Right kidney (tissue), 1 donor: ENCODE data around the gene OSBPL2.

ENCODE experiments used
- DNase-seq: peaks from one replicate; pipeline ENCODE4 v3.0.0-alpha.2; 2016

OSBPL2 gene

DNA sequence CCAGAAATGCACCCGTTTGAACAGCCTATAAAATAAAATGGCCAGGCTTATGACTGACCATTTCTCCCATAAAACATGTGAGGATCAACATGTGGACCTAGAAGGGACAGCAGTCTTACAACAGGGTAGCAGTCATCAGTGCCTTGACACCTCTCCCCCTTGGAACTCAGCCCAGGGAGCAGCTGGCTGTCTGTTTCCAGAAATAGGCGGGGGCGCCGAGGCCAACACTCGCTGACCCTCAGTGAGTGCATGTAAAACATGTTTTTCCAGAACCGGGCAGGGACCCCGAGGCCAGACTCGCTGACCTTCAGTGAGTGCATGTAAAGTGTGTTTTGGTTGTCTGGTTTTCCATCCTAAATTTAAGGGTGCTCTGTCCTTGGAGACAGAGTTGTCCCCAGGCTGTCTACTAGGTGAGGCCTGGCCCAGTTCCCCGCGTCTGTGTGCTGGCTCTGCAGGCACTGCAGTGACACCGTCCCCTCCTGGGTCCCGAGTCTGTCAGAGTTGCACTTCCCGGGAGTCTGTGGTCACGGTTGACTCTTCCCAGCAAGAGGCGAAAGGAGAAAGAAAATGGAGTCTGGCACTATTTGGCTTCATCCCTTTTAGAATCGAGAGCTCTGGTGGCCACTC lies 44.7 kb downstream of the OSBPL2 start:
- no peak for DNase-seq

DNA sequence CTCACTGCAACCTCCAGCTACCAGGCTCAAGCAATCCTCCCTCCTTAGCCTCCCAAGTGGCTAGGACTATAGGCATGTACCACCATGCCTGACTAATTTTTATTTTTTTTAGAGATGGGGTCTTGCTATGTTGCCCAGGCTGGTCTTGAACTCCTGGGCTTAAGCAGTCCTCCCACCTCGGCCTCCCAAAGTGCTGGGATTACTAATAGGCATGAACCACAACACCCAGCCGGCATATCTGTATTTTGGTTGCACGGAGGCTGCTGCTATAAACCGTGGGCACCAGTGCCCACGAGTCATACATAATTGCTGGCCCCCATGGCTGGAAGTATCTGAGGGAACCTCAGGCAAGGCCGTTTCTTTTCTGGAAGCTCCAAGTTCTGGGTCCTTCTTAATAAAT lies 46.1 kb downstream of the OSBPL2 start:
- DNase-seq: no peak

DNA sequence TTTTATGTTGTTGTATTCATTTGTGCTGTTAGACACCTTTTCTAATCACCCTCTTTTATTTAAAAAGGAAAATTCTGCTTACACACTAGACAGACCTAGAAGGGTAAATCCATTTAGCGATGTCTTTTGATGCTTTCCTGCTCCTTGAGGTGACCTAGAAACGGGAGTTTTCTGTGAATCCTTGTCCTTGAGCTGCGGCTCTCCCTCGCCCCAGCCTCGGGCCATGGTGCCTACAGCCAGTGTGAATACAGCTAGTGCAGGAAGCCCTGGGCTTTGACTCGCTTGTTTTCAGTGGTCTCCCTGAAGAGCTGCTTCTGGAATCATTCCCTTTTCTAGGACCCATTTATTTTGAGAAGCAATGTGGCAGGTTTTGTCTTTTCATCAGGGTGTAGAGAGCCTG lies 46.8 kb downstream of the OSBPL2 start:
- DNase-seq: no peak

DNA sequence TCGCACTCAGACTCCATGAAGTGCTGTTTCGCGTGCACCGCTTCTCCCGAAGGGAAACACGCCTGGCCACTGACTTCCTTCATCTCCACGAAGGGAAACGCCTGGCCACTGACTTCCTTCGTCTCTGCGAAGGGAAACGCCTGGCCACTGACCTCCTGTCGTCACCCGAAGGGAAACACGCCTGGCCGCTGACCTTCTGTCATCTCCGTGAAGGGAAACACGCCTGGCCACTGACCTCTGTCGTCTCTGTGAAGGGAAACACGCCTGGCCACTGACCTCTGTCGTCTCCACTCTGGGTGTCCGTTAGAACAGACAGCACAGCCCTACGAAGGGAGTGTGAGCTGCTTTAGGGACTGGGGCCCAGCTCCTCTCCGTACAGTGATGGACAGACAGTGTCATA lies 47.4 kb downstream of the OSBPL2 start:
- no peak for DNase-seq

DNA sequence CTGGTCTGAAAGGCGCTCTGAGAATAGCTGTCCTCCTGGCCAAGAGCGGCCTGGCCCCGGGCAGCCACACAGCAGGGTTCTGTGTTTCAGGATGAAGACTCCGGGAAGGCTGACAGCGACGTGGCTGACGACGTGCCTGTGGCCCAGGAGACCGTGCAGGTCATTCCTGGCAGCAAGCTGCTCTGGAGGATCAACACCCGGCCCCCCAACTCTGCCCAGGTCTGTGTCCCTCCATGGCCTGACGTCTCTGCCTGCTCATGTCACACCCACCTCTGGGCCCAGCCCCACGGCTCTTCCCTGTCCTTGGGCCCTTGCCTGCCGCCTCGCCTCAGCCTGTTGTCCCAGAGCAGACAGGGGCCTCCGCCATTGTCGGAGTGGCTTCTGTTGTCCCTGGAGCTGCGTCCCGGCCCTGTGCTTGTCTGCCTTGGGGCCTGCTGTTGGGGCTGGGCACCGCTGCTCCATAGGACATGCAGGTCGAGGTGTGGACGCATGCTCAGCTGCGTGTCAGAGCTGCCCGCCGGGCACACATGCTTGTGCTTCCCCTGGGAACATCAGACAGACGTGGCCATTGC lies 48.3 kb downstream of the OSBPL2 start:
- DNase-seq: no peak

DNA sequence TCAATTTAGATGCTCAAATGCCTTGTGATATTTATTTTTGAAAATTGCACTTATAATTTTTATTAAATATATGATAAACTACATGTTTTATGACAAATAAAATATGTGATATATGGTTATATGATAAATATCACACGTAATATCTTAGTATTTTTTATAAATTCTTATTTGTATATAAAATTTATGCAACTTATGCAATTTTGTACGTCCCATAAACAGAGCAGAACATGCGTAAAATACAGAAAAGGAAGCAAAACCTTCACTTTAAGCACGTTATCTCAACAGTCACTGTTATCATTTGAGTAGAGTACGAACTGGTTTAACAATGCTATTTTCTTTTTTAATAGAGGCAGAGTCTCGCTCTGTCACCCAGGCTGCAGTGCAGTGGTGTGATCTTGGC lies 48.8 kb downstream of the OSBPL2 start:
- DNase-seq: no peak

DNA sequence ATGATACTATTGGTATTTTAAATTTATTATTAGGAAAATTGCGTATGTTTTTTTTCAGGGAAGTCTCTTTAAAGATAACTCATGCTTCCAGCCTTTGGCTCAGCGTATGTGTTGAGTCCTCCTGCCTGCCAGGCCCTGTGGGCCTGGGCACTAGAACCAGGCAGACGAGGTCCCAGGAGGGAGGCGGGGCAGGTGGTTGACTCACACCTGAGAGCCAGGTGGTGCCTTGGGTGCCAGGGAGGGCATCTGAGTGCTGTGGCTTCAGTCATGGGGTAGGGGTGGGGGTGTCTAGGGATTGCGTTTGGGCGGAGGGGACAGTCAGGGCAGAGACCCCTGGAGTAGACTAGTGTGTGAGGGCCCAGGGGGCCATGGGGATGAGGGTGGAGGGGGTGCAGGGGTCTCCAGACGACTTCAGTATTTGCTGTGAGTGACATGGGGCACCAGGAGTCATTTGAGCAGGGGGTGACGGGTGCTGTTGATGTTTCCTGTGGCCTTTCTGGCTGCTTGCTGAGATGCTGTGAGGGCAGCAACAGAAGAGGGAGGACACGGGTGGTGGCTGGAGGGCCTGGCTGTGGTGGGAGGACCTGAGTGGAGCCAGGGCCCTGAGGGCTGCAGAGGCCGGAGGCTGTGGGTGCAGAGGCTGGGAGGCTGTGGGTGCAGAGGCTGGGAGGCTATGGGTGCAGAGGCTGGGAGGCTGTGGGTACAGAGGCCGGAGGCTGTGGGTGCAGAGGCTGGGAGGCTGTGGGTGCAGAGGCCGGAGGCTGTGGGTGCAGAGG lies 49.6 kb downstream of the OSBPL2 start:
- no peak for DNase-seq

DNA sequence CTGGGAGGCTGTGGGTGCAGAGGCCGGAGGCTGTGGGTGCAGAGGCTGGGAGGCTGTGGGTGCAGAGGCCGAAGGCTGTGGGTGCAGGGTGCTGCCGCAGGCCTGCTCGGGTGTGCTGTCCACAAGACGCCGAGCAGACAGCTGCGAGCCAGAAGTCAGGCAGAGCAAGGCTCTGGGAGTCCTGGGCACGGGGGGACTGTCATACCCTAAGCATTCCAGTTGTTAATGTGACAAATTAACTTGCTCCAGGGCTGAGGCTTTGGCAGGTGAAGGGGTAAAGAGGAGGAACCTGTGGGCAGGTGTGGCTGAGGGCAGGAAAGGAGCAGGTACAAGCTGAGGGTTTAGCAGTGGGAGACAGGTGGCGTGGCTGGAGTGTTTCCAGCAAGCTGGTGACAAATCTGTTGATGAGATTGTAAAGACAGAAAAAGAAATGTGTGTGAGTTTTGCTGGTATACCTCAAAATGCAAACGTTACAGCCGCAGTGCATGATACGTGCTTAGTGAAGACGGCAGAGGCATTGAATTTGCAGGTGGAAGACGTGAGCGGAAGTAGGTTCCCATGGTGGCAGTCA lies 50.3 kb downstream of the OSBPL2 start:
- no peak for DNase-seq

DNA sequence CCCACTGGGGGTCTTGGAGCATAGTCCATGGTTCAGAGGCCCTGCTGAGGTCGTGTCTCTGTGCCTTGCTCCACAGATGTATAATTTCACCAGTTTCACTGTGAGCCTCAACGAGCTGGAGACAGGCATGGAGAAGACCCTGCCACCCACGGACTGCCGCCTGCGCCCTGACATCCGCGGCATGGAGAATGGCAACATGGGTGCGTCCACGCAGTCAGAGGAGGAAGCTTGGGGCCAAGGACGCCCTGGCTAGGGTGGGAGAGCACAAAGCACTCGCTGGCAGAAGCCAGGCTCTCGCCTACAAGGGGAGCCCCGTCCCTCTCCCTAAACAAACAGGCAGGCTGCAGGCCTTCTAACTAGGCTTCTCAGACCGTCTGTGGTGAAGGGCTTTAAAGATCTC lies 50.8 kb downstream of the OSBPL2 start:
- DNase-seq: no peak

DNA sequence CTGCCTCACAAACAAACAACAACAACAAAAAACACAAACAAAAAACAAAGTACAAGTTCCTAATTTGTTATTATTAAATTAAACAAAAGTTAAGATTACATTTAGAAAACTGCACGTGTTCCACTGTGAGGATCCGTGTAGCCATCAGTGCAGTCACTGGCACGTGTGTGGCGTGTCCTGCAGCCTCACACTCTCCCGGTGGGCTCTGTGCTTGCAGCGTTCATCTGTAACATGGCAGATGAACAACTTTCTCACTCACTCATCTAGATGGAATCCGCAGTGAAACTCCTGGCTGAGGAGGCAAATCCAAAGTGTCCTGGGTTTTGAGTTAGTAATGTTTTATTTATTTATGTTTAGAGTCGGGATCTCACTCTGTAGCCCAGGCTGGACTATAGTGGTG lies 51.6 kb downstream of the OSBPL2 start:
- no peak for DNase-seq

DNA sequence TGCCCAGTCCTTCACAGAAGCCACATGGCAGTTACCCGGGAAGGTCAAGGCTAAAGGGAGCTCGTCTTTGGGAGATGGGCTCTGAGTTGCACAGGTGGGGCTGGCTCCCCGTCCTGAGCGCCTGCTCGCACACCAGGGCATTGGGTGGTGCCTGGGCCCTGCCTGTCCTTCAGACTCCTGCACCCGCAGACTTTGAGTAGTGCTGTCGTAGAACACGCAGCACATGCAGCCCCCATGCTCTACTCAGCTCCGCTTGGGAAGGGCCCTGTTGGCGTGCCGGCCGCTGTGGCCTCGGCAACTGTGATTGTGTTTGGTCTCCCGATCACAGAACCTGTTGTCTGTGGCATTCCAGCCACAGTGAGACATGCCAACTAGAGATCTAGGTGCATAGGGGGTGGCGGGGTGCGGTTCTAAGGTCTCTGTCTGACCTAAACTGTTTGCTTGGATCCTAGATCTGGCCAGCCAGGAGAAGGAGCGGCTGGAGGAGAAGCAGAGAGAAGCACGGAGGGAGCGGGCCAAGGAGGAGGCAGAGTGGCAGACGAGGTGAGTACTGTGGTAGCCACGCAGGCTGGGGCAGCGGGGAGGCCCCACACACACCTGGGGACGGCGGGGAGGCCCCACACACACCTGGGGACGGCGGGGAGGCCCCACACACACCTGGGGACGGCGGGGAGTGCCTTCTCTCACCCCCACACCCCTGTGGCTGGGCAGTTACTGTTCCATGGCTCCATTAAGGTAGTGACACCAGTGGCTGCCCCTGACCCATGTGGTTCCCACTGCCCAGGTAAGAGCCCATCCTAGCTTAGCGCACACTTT lies 53.1 kb downstream of the OSBPL2 start:
- no peak for DNase-seq

DNA sequence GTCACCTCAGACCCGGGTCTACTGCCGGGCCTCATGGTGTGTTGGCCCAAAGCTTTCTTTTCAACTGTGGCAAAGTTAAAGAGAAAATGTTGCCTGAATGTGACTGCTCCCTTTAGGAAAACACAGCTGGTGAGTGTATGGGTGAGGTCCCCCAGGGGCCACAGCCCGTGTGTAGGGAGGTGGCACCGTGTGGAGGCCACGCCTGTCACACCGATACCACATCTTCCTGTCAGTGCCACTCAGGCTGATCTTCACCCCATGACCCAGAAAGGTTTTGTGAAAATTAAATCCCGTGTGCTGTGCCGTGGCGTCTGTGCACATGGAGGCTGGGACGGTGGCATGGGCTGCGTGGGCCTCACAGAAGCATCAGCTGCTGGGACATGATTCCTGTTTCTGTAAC lies 53.8 kb downstream of the OSBPL2 start:
- no peak for DNase-seq

DNA sequence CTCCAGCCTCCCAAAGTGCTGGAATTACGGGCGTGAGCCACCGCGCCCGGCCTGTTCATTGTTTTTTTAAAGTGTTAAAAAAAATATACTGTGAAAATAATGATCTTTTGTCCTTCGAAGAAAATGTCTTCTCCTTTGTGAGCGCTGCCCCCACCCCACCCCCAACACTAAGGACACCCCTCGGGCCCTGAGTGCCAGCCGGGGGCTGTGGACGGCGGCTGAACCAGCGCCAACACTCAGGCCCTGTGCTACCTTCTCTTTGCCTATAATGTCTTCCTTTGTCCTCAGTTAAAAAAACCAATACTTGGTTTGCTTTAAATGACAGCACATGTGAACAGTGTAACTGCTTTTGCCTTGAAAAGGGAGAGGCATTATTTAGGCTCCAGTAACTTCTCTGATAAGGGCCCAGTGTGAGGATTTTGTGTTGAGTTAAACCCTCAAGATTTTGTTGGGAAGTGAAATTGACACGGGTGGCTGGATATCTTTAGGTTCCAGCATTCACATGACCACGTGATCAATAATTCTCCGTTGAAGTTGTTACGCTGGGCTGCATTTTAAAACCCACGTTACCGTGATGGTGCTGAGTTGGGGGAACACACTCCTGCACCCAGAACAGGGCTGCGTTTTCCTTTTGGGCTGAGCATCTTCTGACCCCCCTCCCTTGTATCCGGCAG lies 54.9 kb downstream of the OSBPL2 start:
- DNase-seq: no peak

DNA sequence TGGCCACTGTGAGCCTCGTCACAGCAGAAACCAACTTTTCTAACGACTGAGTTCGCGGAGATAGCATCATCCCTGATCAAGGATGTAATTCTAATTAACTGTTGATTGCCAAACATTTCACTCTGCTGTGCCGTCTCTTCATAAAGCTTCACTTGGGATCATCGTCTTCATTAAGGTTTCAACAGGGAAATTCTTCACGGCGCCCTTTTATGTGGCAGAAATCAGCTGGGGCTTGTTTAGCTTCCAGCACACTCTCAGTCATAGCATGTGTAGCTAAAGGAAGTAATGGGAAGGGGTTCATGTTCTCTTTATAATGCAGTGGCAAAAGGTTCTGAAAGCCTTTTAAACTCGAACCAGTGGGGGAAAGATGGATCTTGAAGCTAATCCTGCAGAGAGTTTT lies 55.6 kb downstream of the OSBPL2 start:
- DNase-seq: no peak

DNA sequence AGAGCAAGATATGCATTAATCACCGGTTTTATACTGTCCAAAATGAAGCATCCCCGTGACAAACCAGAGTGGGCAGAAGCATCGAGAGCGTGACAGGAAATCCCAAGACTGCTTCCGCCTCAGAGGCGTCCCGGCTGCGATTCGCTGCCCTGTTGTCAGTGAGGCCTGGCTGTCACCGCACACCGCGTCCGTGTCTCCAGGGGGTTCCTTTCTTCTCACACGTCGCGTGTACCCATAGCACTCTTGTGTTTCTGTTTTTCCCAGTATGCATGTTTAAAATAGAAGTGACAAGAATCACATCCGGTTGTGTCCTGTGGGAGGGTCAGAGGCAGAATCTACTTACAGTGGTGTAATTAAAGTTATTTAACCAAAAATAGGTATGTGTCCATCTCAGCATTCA lies 56.2 kb downstream of the OSBPL2 start:
- DNase-seq: no peak

DNA sequence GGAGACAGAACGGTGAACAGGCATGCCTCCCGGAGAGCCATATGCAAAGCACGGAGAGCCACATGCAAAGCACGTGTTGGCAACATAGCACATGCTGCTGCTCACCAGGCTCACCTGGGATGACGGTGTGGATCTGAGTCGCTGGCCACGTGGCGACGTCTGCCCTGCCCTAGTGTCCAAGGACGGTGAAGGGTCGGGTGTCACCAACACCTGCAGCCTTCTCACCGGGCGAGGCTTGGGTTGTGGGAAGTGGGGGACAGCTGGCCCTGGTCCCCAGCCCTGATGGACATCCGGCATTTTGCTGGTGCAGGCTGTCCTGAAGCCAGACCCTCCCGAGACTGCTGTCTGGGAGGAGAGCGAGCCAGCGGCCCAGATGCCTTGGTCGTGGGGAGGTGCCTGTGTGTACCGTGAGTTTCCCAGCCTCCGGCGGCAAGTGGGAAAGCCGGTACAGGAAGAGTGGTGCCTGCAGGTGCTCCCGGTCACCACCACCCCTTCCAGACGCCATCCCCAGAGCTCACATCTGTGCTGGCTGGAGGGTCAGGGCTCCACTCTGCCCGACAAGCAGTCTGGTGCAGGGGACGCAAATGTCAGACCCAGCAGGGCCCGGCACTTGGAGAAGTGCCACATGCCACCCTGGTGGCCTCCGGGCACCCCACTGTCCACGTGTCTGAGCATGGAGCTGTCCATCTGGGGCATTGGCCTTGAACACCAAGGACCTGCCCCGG lies 58.6 kb downstream of the OSBPL2 start:
- no peak for DNase-seq

DNA sequence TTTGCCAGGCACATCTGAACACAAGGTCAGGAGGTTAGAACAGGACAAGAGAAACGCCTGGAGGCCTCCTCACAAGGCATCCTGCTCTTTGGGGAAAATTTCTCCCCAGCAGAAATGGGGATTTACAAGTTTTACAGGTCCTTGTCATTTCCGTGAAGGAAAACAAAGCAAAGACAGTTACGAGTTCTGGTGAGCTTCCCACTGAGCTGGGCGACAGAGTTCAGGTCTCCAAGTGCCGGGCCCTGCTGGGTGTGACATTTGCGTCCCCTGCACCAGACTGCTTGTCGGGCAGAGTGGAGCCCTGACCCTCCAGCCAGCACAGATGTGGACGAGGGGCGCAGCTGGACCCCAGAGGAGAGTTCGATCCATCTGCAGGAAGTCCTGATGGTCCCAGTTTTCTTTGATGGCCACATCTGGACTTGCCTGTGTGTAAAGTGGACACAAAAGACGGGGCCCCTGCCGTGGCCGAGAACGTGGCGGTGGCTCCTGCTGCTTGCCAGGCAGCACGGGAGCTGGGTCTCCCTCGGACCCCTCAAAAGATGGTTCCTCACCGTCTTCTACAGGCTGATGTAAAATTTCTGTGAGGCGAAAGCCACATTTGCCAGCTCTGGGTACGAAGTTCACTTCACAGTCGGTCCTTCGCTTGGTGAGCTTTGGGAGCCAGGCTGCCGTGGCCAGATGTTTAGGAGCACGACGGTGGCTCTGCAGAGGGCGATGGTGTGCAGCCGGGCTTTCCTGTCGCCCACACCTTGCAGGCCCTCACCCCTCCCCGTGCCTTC lies 59.3 kb downstream of the OSBPL2 start:
- DNase-seq: no peak

DNA sequence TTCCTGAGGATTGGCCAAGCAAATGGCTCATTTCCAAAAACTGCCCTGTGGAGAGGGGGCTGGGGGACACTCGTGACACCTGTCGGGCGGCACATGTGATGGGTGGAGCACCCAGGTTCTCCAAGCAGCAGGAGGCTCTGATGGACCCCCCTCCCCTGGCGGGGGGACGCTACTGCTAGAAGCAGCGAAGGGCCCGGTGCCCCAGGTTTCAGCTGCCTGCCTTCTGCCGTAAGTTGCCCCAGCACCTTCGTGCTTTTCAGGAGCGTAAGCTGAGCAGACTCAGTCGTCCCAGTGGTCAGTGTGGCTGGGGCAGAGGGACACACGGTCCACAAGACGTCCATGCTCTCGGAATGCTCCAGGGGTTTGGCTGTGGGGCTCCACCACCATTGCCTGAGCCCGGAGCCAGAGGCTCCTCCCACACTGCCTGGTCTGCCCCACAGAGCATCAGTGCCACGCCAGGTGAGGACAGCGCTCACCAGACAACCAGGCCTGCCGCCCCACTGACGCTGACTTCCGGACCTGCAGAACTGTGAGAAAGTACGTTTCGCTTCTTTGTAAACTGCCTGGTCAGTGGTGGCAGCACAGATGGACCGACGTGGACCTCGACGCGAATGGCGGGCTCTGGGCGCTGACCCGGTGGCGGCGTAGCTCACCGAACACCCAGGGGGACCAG lies 60.4 kb downstream of the OSBPL2 start:
- DNase-seq: no peak

DNA sequence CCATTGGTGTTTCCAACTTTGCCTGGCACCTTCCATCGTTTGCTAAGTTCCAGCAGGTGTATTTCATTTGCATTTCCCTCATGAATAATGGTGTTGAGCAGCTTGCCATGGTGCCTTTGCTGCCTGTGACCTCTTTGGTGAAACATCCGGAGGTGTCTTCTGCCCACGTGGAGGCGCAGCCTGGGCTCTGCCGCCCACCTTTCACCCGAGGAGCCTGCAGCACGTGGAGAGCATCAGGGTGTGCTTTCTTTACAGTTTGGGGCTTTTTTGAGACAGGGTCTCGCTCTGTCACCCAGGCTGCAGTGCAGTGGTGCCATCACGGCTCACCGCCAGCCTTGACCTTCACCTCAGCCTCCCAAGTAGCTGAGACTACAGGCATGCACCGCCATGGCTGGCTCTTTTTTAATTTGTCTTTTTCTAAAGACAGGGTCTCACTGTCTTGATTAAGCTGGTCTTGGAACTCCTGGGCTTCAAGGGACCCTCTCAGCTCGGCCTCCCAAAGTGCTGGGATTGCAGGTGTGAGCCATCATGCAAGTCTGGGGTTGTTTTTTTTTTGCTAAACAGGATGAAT lies 61.4 kb downstream of the OSBPL2 start:
- DNase-seq: no peak

DNA sequence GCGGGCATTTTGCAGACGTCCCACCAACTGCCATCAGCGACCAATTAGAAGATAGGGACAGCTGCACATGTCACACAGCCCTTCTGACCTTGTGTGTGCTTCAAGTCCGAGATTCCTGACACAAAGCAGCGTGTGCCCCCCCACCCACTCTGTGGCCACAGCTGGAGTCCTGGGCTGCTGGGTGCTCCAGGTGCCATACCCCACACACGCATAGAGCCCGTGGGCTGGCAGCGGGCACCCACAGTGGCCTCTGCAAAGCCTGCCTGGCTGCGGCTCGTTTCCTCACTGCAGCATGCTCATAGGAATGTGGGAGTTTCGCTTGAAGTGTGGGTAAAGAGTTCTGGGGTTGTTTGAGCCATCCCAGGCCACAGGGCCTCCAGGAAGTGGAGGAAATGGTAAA lies 62.0 kb downstream of the OSBPL2 start:
- no peak for DNase-seq
